SK-N-SH (cell line): ENCODE results near the gene ENDOD1. TPM values are rescaled to one million over a fixed set of nuclear protein-coding genes. Genes with fewer than 3 reads are reported as not detected.

Experiments used
- CTCF ChIA-PET: fragments of 300-600, 350-600 bp; formaldehyde crosslinking; extraction: SDS; loops from one replicate; lab custom pipeline; 2021; lab: Yijun Ruan, JAX
- POLR2A ChIA-PET: fragments of 350-600 bp; sonication (Branson Sonifier 250); formaldehyde crosslinking; extraction: SDS; loops from one replicate; lab custom pipeline; 2020; ENCODE audit warnings: antibody characterized with exemption, inconsistent platforms; lab: Yijun Ruan, JAX
- DNase-seq: peaks from one replicate; pipeline ENCODE4 v3.0.0; 2012
- H2AFZ ChIP-seq: fragments of 200-600 bp; sonication (generic); 2 replicates; pipeline ENCODE4 v1.8.1; 2016; ENCODE audit warnings: antibody characterized with exemption, mild to moderate bottlenecking, low read depth
- H3F3A ChIP-seq: fragments of 200-600 bp; sonication (generic); replicated peaks from 2 replicates; pipeline ENCODE3; 2016; ENCODE audit warnings: antibody characterized with exemption, mild to moderate bottlenecking; ENCODE audit not compliant: insufficient read depth
- H3K27ac ChIP-seq, 2 experiments: fragments of 200-500 bp in 1 of 2; fragments of 200-600 bp in 1 of 2; sonication (Bioruptor generic) in 1 of 2; sonication (generic), shearing (Covaris generic) in 1 of 2; 2 replicates each; pipeline versions ENCODE4 v1.5.1 to v1.6.1; 2014 to 2016; ENCODE audit warnings: low read depth in 2 of 2, inconsistent platforms in 1 of 2, low read length in 1 of 2, mild to moderate bottlenecking in 1 of 2, mixed read lengths in 1 of 2
- H3K27me3 ChIP-seq: fragments of 200-600 bp; sonication (generic), shearing (Covaris generic); 2 replicates; pipeline ENCODE4 v1.6.1; 2016; ENCODE audit warnings: mixed run types; ENCODE audit not compliant: insufficient read depth
- H3K36me3 ChIP-seq, 2 experiments: fragments of 200-500 bp in 1 of 2; fragments of 200-600 bp in 1 of 2; sonication (Bioruptor generic) in 1 of 2; sonication (generic) in 1 of 2; replicated peaks in 1 of 2; 2 replicates each; pipeline versions ENCODE3 to v1.5.1; 2014 to 2016; ENCODE audit warnings: low read length in 1 of 2, mild to moderate bottlenecking in 1 of 2; ENCODE audit not compliant: insufficient read depth in 2 of 2, control insufficient read depth in 1 of 2
- H3K4me1 ChIP-seq, 2 experiments: fragments of 200-500 bp in 1 of 2; fragments of 200-600 bp in 1 of 2; sonication (Bioruptor generic) in 1 of 2; sonication (generic), shearing (Covaris generic) in 1 of 2; 2 replicates each; pipeline versions ENCODE4 v1.5.1 to v1.6.1; 2014 to 2016; ENCODE audit warnings: low read depth in 1 of 2, low read length in 1 of 2, mixed run types in 1 of 2; ENCODE audit not compliant: insufficient read depth in 2 of 2, control insufficient read depth in 1 of 2
- H3K4me2 ChIP-seq: fragments of 200-600 bp; sonication (generic), shearing (Covaris generic); 2 replicates; pipeline ENCODE4 v1.6.1; 2017; ENCODE audit warnings: mixed run types
- H3K4me3 ChIP-seq, 2 experiments: fragments of 200-500 bp in 1 of 2; fragments of 200-600 bp in 1 of 2; sonication (Bioruptor generic) in 1 of 2; sonication (generic), shearing (Covaris generic) in 1 of 2; 2 replicates each; pipeline versions ENCODE4 v1.5.1 to v1.8.1; 2014 to 2016; ENCODE audit warnings: low read depth in 2 of 2, inconsistent platforms in 1 of 2, low read length in 1 of 2, mild to moderate bottlenecking in 1 of 2, mixed read lengths in 1 of 2, moderate library complexity in 1 of 2
- H3K79me2 ChIP-seq: fragments of 200-600 bp; sonication (generic); 2 replicates; pipeline ENCODE4 v1.8.1; 2017; ENCODE audit warnings: mild to moderate bottlenecking; ENCODE audit not compliant: insufficient read depth
- H3K9ac ChIP-seq: fragments of 200-600 bp; sonication (generic); 2 replicates; pipeline ENCODE4 v1.6.1; 2017; ENCODE audit warnings: mixed run types
- H3K9me2 ChIP-seq: fragments of 200-600 bp; sonication (generic); 2 replicates; pipeline ENCODE4 v1.6.1; 2017; ENCODE audit warnings: mixed run types
- H3K9me3 ChIP-seq: fragments of 200-600 bp; sonication (generic); 2 replicates; pipeline ENCODE4 v1.6.1; 2017; ENCODE audit warnings: mixed run types, mild to moderate bottlenecking, moderate library complexity
- H4K20me1 ChIP-seq: fragments of 200-600 bp; sonication (generic); 2 replicates; pipeline ENCODE4 v1.6.1; 2017; ENCODE audit warnings: mild to moderate bottlenecking, mixed run types; ENCODE audit not compliant: insufficient read depth
- CTCF ChIP-seq: fragments of 200-600 bp; sonication (generic); IDR thresholded peaks from 2 replicates; pipeline ENCODE4 v1.6.1; 2017; ENCODE audit warnings: antibody characterized with exemption, mild to moderate bottlenecking, moderate library complexity
- EP300 ChIP-seq, 2 experiments: IDR thresholded peaks; 2 replicates each; pipeline versions ENCODE4 v1.4.0 to v1.6.1; 2012; ENCODE audit warnings: borderline replicate concordance in 1 of 2, low read depth in 1 of 2, low read length in 1 of 2
- JUND ChIP-seq: IDR thresholded peaks from 2 replicates; pipeline ENCODE4 v1.4.0; 2012
- MAX ChIP-seq: IDR thresholded peaks from 2 replicates; pipeline ENCODE4 v1.4.0; 2012; ENCODE audit warnings: low read depth
- NFIC ChIP-seq: IDR thresholded peaks from 2 replicates; pipeline ENCODE4 v1.4.0; 2012; ENCODE audit warnings: borderline replicate concordance
- PBX3 ChIP-seq: IDR thresholded peaks from 2 replicates; pipeline ENCODE4; 2012
- SIN3A ChIP-seq: IDR thresholded peaks from 2 replicates; pipeline ENCODE4 v1.6.1; 2012; ENCODE audit warnings: low read depth, mild to moderate bottlenecking, low read length, moderate library complexity, borderline replicate concordance
- SMC3 ChIP-seq: IDR thresholded peaks from 2 replicates; pipeline ENCODE4 v1.6.1; 2012; ENCODE audit warnings: low read depth, low read length, improper control_type of control experiment
- WGBS: methylation state at CpG from one replicate; pipeline ENCODE4 v1.1.6; 2017; ENCODE audit warnings: low lambda C conversion rate; 5-methylcytosine and 5-hydroxymethylcytosine counted together
- polyA plus RNA-seq, 3 experiments: library from polyadenylated mRNA; depleted of rRNA; stranded (reverse); fragments of >200 nt; gene quantifications; 2 replicates each; pipeline ENCODE4 v1.2.3, GENCODE V29; 2012

The ENDOD1 gene
- polyA plus RNA-seq, 1 of the 3 experiments (the other 2 are of a cell fraction) = 15.0 TPM

- H3K9ac ChIP-seq = peak overlapping the region; percentile 62; the same call in 1 of the 2 replicates
- CTCF ChIA-PET = interaction anchor here (0.6 to 6.5 kb wide), 6 partner anchors 14 to 1337 kb away, joined by 3 to 52 read pairs (median 3); partner anchors contain the start of gene SRSF8
- H4K20me1 ChIP-seq = no peaks in the 10 kb centered on the region
- no peaks in the 10 kb centered on the region for H3K36me3 ChIP-seq
- no peak for DNase-seq
- TF ChIP-seq MAX (peak; percentile 39; the same call in 1 of the 2 replicates), EP300 (IDR thresholded peaks at IDR 0.05; ENCODE audit: borderline replicate concordance in 1 of 2, low read depth in 1 of 2, low read length in 1 of 2) (no peak)
- WGBS = 45% methylated on average over 12 of the region's 27 CpGs
- peak overlapping the region; percentile 87 for H2AFZ ChIP-seq
- H3K4me2 ChIP-seq = peak overlapping the region; percentile 79
- peak overlapping the region; percentile 86 to 90 for H3K4me3 ChIP-seq
- POLR2A ChIA-PET = interaction anchor here (0.9 to 2.3 kb wide), 5 partner anchors 21 to 700 kb away, joined by 3 to 15 read pairs (median 4); partner anchors contain the start of genes CWC15, FAM76B, KDM4D and SRSF8
- no peaks in the 10 kb centered on the region for H3K9me2 ChIP-seq
- peaks cover 8% of the 10 kb centered on the region for H3F3A ChIP-seq
- no peaks in the 10 kb centered on the region for H3K79me2 ChIP-seq
- peak overlapping the region; percentile 32 to 72; a peak in 3 of 4 replicates for H3K27ac ChIP-seq
- H3K9me3 ChIP-seq = no peaks in the 10 kb centered on the region
- H3K27me3 ChIP-seq = no peaks in the 10 kb centered on the region
- peaks cover 13 to 22% of the 10 kb centered on the region in 2 experiments; a peak in 2 of 4 replicates for H3K4me1 ChIP-seq
Observed at GRCh38 chr11:95088946-95089619, 563 bp upstream of the ENDOD1 start.

GRCh38 chr11:95091663-95092180, 2.1 kb downstream of the ENDOD1 start:
- Histone ChIP-seq H3K79me2 (no peaks in the 10 kb centered on the region; the same call in 1 of the 2 replicates), H3K4me1 (peaks cover 13 to 36% of the 10 kb centered on the region in 2 experiments; a peak in 2 of 4 replicates)
- CTCF ChIA-PET = interaction anchor here (1.0 to 6.5 kb wide), 6 partner anchors 10 to 614 kb away, joined by 3 to 52 read pairs (median 5); partner anchors contain the start of gene SRSF8

More at GRCh38 chr11:95091663-95092180, 2.1 kb downstream of the ENDOD1 start:
- H4K20me1 ChIP-seq = no peaks in the 10 kb centered on the region
- no peaks in the 10 kb centered on the region for H3K27me3 ChIP-seq
- H3K27ac ChIP-seq = no peak overlapping the region
- POLR2A ChIA-PET = no interaction called here
- H3K9ac ChIP-seq = no peak overlapping the region
- H3K9me2 ChIP-seq = no peaks in the 10 kb centered on the region
- no peaks in the 10 kb centered on the region for H3K36me3 ChIP-seq
- TF ChIP-seq CTCF = no peak
- no peak for TF ChIP-seq PBX3
- no peak for TF ChIP-seq NFIC
- no peak for TF ChIP-seq JUND
- no peak for TF ChIP-seq SMC3
- no peak for TF ChIP-seq SIN3A
- no peaks in the 10 kb centered on the region for H3K9me3 ChIP-seq
- DNase-seq = no peak
- H3K4me3 ChIP-seq = no peak overlapping the region
- H2AFZ ChIP-seq = no peak overlapping the region
- H3K4me2 ChIP-seq = peak overlapping the region; percentile 79; the same call in 1 of the 2 replicates
- H3F3A ChIP-seq = peaks cover 19% of the 10 kb centered on the region
